ENCODE data around the gene LSM10. TPM values are rescaled to one million over a fixed set of nuclear protein-coding genes. Genes with fewer than 3 reads are reported as not detected.

Gene LSM10
- total RNA-seq, 1 donor from 2014 or later, result 62.7 TPM

- Mint-ChIP-seq H3K27ac (no peak overlapping the region), H3K27me3 (no peaks in the 10 kb centered on the region), H3K9me3 (no peaks in the 10 kb centered on the region), H3K4me1 (peaks cover 29% of the 10 kb centered on the region), H3K36me3 (ENCODE audit: low read depth) (peaks cover 74% of the 10 kb centered on the region), H3K4me3 (no peak overlapping the region)
- ChIA-PET CTCF (no interaction called here), POLR2A (interaction anchor here (1.9 kb wide), 1 partner anchor 34 kb away, joined by 9 read pairs; no protein-coding TSS in a partner anchor)
- TF ChIP-seq CTCF (IDR thresholded peaks at IDR 0.05), result no peak
- DNase-seq (no peak), ATAC-seq (ENCODE audit: low read depth) (no peak)
- intact Hi-C loops (cut with micrococcal nuclease), result no loop called here
Observed at GRCh38 chr1:36352125-36352909, 45.4 kb downstream of the LSM10 start.

- H3K9me3 Mint-ChIP-seq, result no peaks in the 10 kb centered on the region
- H3K36me3 Mint-ChIP-seq (ENCODE audit: low read depth), result peaks cover 73% of the 10 kb centered on the region
- no peak for DNase-seq
- ATAC-seq (ENCODE audit: low read depth), result no peak
- TF ChIP-seq CTCF (IDR thresholded peaks at IDR 0.05), result no peak
- H3K4me3 Mint-ChIP-seq, result no peak overlapping the region
- intact Hi-C loops (cut with micrococcal nuclease), result loop anchor here (2.0 kb wide), 1 partner anchor 69 kb away; no protein-coding TSS in a partner anchor
- CTCF ChIA-PET, result interaction anchor here (0.8 to 1.8 kb wide), 2 partner anchors 17 to 46 kb away, joined by 4 to 13 read pairs; no protein-coding TSS in a partner anchor
- no peak overlapping the region for H3K27ac Mint-ChIP-seq
- H3K4me1 Mint-ChIP-seq, result peaks cover 29% of the 10 kb centered on the region
- no peaks in the 10 kb centered on the region for H3K27me3 Mint-ChIP-seq
- POLR2A ChIA-PET, result interaction anchor here (0.6 to 2.1 kb wide), 6 partner anchors 8 to 99 kb away, joined by 3 to 9 read pairs (median 5); partner anchors contain the start of gene OSCP1
Observed at GRCh38 chr1:36351227-36351977, 46.3 kb downstream of the LSM10 start.

GRCh38 chr1:36350659-36351226, 47.0 kb downstream of the LSM10 start:
- H3K9me3 Mint-ChIP-seq, result no peaks in the 10 kb centered on the region
- ChIA-PET CTCF (interaction anchor here (0.8 to 1.8 kb wide), 5 partner anchors 17 to 69 kb away, joined by 3 to 13 read pairs (median 4); no protein-coding TSS in a partner anchor), POLR2A (interaction anchor here (0.6 to 2.1 kb wide), 7 partner anchors 9 to 100 kb away, joined by 3 to 9 read pairs (median 5); partner anchors contain the start of gene OSCP1)
- peak; percentile 36 for DNase-seq
- H3K36me3 Mint-ChIP-seq (ENCODE audit: low read depth), result peaks cover 72% of the 10 kb centered on the region
- TF ChIP-seq CTCF (IDR thresholded peaks at IDR 0.05), result no peak
- no peak overlapping the region for H3K4me3 Mint-ChIP-seq
- no peaks in the 10 kb centered on the region for H3K27me3 Mint-ChIP-seq
- intact Hi-C loops (cut with micrococcal nuclease), result loop anchor here (1.0 to 2.0 kb wide), 2 partner anchors 19 to 70 kb away; no protein-coding TSS in a partner anchor
- peak; percentile 90 for ATAC-seq (ENCODE audit: low read depth)
- H3K4me1 Mint-ChIP-seq, result peaks cover 29% of the 10 kb centered on the region
- peak overlapping the region; percentile 66 for H3K27ac Mint-ChIP-seq

- H3K9me3 Mint-ChIP-seq, result no peaks in the 10 kb centered on the region
Observed at GRCh38 chr1:36349839-36350238, 47.9 kb downstream of the LSM10 start.

More at GRCh38 chr1:36349839-36350238, 47.9 kb downstream of the LSM10 start:
- ChIA-PET POLR2A (interaction anchor here (0.9 to 2.1 kb wide), 3 partner anchors 10 to 101 kb away, joined by 3 to 7 read pairs (median 5); partner anchors contain the start of gene OSCP1), CTCF (interaction anchor here (1.2 to 1.8 kb wide), 4 partner anchors 18 to 70 kb away, joined by 3 to 13 read pairs (median 4); no protein-coding TSS in a partner anchor)
- ATAC-seq (ENCODE audit: low read depth), result no peak
- no peak overlapping the region for H3K4me3 Mint-ChIP-seq
- intact Hi-C loops (cut with micrococcal nuclease), result loop anchor here (1.0 to 2.0 kb wide), 2 partner anchors 19 to 71 kb away; no protein-coding TSS in a partner anchor
- peaks cover 29% of the 10 kb centered on the region for H3K4me1 Mint-ChIP-seq
- TF ChIP-seq CTCF (IDR thresholded peaks at IDR 0.05), result no peak
- DNase-seq, result no peak
- H3K27me3 Mint-ChIP-seq, result no peaks in the 10 kb centered on the region
- H3K36me3 Mint-ChIP-seq (ENCODE audit: low read depth), result peaks cover 72% of the 10 kb centered on the region
- peak overlapping the region; percentile 66 for H3K27ac Mint-ChIP-seq

Measured in activated B cell treated with CpG ODN at 0.5 μM for 24 hours (primary cell).